ENCODE measurements around the gene TFF1. TPM values are rescaled to one million over a fixed set of nuclear protein-coding genes. Genes with fewer than 3 reads are reported as not detected.
A peak's percentile ranks its signal among the peaks of the same experiment; 100 is the strongest.

TFF1 gene
- total RNA-seq, 1 donor from 2014 or later, result not detected

DNA sequence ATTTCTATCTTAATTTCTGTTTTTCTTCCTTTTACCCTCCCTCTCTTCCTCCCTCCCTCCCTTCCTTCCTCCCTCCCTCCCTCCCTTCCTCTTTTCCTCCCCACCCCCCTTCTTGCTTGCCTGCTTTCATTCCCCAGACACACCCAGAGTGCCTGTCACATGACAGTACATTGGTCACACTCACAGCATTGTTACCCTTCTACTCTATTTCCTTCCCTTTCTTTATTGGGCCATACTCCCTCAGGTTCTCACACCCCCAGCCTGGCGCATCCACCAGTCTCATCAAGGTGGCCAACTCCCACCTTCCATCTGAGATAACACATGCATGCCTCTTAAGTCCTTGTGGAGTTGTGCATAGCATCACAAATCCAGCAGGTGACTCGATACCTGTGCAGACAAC, 18.7 kb upstream of the TFF1 start:
- no peak for DNase-seq (ENCODE audit: low read depth, low spot score)
- H3K27me3 Mint-ChIP-seq (ENCODE audit: low read depth), result peaks cover 10% of the 10 kb centered on the region
- H3K4me1 Mint-ChIP-seq, result peaks cover 11% of the 10 kb centered on the region
- H3K27ac Mint-ChIP-seq (ENCODE audit: unreplicated experiment), result no peak overlapping the region
- H3K9me3 Mint-ChIP-seq, result peaks cover 5% of the 10 kb centered on the region
- TF ChIP-seq CTCF (conservative IDR thresholded peaks at IDR 0.05), result no peak
- no peak overlapping the region for H3K4me3 Mint-ChIP-seq
- no peaks in the 10 kb centered on the region for H3K36me3 Mint-ChIP-seq (ENCODE audit: low read depth)

- Mint-ChIP-seq H3K36me3 (ENCODE audit: low read depth) (no peaks in the 10 kb centered on the region), H3K27me3 (ENCODE audit: low read depth) (peaks cover 10% of the 10 kb centered on the region), H3K4me3 (no peak overlapping the region), H3K4me1 (peaks cover 7% of the 10 kb centered on the region), H3K9me3 (peaks cover 5% of the 10 kb centered on the region), H3K27ac (ENCODE audit: unreplicated experiment) (no peak overlapping the region)
- no peak for DNase-seq (ENCODE audit: low read depth, low spot score)
- TF ChIP-seq CTCF (conservative IDR thresholded peaks at IDR 0.05), result no peak
These were observed 18.0 kb upstream of the TFF1 start for GRCh38 chr21:42384156-42384945.

- Mint-ChIP-seq H3K9me3 (peaks cover 5% of the 10 kb centered on the region), H3K27me3 (ENCODE audit: low read depth) (peaks cover 7% of the 10 kb centered on the region), H3K36me3 (ENCODE audit: low read depth) (no peaks in the 10 kb centered on the region), H3K4me1 (no peaks in the 10 kb centered on the region), H3K4me3 (no peak overlapping the region), H3K27ac (ENCODE audit: unreplicated experiment) (no peak overlapping the region)
- no peak for DNase-seq (ENCODE audit: low read depth, low spot score)
- TF ChIP-seq CTCF (conservative IDR thresholded peaks at IDR 0.05), result no peak
These were observed 17.0 kb upstream of the TFF1 start for GRCh38 chr21:42383331-42383730.

GRCh38 chr21:42382915-42383314, 16.6 kb upstream of the TFF1 start:
- Mint-ChIP-seq H3K36me3 (ENCODE audit: low read depth) (no peaks in the 10 kb centered on the region), H3K9me3 (peaks cover 5% of the 10 kb centered on the region), H3K4me3 (no peak overlapping the region), H3K27me3 (ENCODE audit: low read depth) (peaks cover 7% of the 10 kb centered on the region), H3K27ac (ENCODE audit: unreplicated experiment) (no peak overlapping the region), H3K4me1 (no peaks in the 10 kb centered on the region)
- TF ChIP-seq CTCF (conservative IDR thresholded peaks at IDR 0.05), result no peak
- no peak for DNase-seq (ENCODE audit: low read depth, low spot score)

GRCh38 chr21:42381347-42381984, 15.1 kb upstream of the TFF1 start:
- Mint-ChIP-seq H3K27me3 (ENCODE audit: low read depth) (peaks cover 7% of the 10 kb centered on the region), H3K4me1 (no peaks in the 10 kb centered on the region), H3K9me3 (peaks cover 5% of the 10 kb centered on the region), H3K4me3 (no peak overlapping the region), H3K36me3 (ENCODE audit: low read depth) (no peaks in the 10 kb centered on the region), H3K27ac (ENCODE audit: unreplicated experiment) (no peak overlapping the region)
- DNase-seq (ENCODE audit: low read depth, low spot score), result no peak
- TF ChIP-seq CTCF (conservative IDR thresholded peaks at IDR 0.05), result peak; percentile 54
